ENCODE measurements around the gene MTG1. TPM values are rescaled to one million over a fixed set of nuclear protein-coding genes. Genes with fewer than 3 reads are reported as not detected.

Gene MTG1
- total and polyA plus RNA-seq, 10 of the 15 experiments (the other 5 are each of a cell fraction or from before 2014, with no cell fraction given): 6.2 to 104 (median 62.5) TPM

- peak in 1 of 2 experiments; percentile 53; a peak in 1 of 4 replicates for TF ChIP-seq BHLHE40 (IDR thresholded peaks at IDR 0.05; ENCODE audit: borderline replicate concordance in 1 of 2, low read depth in 2 of 2, low read length in 1 of 2)
- peak; percentile 82 for TF ChIP-seq NR2F1 (conservative IDR thresholded peaks at IDR 0.05)
- TF ChIP-seq NFXL1 (IDR thresholded peaks at IDR 0.05; ENCODE audit: borderline replicate concordance): no peak
- peak in 1 of 2 experiments; percentile 39; a peak in 1 of 3 replicates for TF ChIP-seq EGR1 (IDR thresholded peaks at IDR 0.05; ENCODE audit: borderline replicate concordance in 1 of 2, low read depth in 2 of 2, low read length in 2 of 2)
- TF ChIP-seq CBX5 (IDR thresholded peaks at IDR 0.05; ENCODE audit: low read depth): no peak
- TF ChIP-seq ASH2L (IDR thresholded peaks at IDR 0.05; ENCODE audit: borderline replicate concordance, low read depth): no peak
- no peak for TF ChIP-seq RUNX3 (IDR thresholded peaks at IDR 0.05; ENCODE audit: low read length)
- TF ChIP-seq POLR2A (IDR thresholded peaks at IDR 0.05; ENCODE audit: low read depth, low read length): peak; percentile 64
- no peak for TF ChIP-seq SIX5 (IDR thresholded peaks at IDR 0.05; ENCODE audit: low read depth, low read length, severe bottlenecking)
- TF ChIP-seq ZSCAN29 (IDR thresholded peaks at IDR 0.05): 0 out of 2 replicates have a peak, but pooled peaks have one; percentile 32
- no peak for TF ChIP-seq ATF7 (IDR thresholded peaks at IDR 0.05; ENCODE audit: low read depth)
- TF ChIP-seq, protein P1, sequence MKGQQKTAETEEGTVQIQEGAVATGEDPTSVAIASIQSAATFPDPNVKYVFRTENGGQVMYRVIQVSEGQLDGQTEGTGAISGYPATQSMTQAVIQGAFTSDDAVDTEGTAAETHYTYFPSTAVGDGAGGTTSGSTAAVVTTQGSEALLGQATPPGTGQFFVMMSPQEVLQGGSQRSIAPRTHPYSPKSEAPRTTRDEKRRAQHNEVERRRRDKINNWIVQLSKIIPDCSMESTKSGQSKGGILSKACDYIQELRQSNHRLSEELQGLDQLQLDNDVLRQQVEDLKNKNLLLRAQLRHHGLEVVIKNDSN (IDR thresholded peaks at IDR 0.05; ENCODE audit: borderline replicate concordance, extremely low read length, insufficient read depth, low read depth, low read length): no peak
- no peak for TF ChIP-seq SUPT20H (IDR thresholded peaks at IDR 0.05; ENCODE audit: borderline replicate concordance, control insufficient read depth, low read depth, low read length)
- 0 out of 2 replicates have a peak, but pooled peaks have one; percentile 21 for TF ChIP-seq NR2C1 (IDR thresholded peaks at IDR 0.05)
- TF ChIP-seq, protein P2, sequence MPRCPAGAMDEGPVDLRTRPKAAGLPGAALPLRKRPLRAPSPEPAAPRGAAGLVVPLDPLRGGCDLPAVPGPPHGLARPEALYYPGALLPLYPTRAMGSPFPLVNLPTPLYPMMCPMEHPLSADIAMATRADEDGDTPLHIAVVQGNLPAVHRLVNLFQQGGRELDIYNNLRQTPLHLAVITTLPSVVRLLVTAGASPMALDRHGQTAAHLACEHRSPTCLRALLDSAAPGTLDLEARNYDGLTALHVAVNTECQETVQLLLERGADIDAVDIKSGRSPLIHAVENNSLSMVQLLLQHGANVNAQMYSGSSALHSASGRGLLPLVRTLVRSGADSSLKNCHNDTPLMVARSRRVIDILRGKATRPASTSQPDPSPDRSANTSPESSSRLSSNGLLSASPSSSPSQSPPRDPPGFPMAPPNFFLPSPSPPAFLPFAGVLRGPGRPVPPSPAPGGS (IDR thresholded peaks at IDR 0.05; ENCODE audit: borderline replicate concordance, insufficient read depth, low read depth, low read length, poor library complexity, severe bottlenecking): no peak
- peak; percentile 91 for TF ChIP-seq GATAD2B (conservative IDR thresholded peaks at IDR 0.05; ENCODE audit: low read depth)
- TF ChIP-seq MYC (IDR thresholded peaks at IDR 0.05; ENCODE audit: insufficient read depth, insufficient read length, insufficient replicate concordance, low read length, severe bottlenecking): no peak
- TF ChIP-seq, protein P3, sequence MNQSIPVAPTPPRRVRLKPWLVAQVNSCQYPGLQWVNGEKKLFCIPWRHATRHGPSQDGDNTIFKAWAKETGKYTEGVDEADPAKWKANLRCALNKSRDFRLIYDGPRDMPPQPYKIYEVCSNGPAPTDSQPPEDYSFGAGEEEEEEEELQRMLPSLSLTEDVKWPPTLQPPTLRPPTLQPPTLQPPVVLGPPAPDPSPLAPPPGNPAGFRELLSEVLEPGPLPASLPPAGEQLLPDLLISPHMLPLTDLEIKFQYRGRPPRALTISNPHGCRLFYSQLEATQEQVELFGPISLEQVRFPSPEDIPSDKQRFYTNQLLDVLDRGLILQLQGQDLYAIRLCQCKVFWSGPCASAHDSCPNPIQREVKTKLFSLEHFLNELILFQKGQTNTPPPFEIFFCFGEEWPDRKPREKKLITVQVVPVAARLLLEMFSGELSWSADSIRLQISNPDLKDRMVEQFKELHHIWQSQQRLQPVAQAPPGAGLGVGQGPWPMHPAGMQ (IDR thresholded peaks at IDR 0.05; ENCODE audit: borderline replicate concordance): no peak
- peak; percentile 74 for TF ChIP-seq BACH1 (IDR thresholded peaks at IDR 0.05; ENCODE audit: borderline replicate concordance)
- TF ChIP-seq, protein P4, sequence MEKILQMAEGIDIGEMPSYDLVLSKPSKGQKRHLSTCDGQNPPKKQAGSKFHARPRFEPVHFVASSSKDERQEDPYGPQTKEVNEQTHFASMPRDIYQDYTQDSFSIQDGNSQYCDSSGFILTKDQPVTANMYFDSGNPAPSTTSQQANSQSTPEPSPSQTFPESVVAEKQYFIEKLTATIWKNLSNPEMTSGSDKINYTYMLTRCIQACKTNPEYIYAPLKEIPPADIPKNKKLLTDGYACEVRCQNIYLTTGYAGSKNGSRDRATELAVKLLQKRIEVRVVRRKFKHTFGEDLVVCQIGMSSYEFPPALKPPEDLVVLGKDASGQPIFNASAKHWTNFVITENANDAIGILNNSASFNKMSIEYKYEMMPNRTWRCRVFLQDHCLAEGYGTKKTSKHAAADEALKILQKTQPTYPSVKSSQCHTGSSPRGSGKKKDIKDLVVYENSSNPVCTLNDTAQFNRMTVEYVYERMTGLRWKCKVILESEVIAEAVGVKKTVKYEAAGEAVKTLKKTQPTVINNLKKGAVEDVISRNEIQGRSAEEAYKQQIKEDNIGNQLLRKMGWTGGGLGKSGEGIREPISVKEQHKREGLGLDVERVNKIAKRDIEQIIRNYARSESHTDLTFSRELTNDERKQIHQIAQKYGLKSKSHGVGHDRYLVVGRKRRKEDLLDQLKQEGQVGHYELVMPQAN (conservative IDR thresholded peaks at IDR 0.05): peak; percentile 89
- peak; percentile 69 for TF ChIP-seq IKZF1 (conservative IDR thresholded peaks at IDR 0.05)
- no peak for TF ChIP-seq ATF3 (IDR thresholded peaks at IDR 0.05; ENCODE audit: borderline replicate concordance, extremely low read depth, low read depth, low read length)
Observed at GRCh38 chr10:133379152-133379800, 14.7 kb upstream of the MTG1 start, which contains the start of gene PAOX (continued).
